HL-60 (cell line): Measurements from ENCODE around the gene GJE1.
A peak's percentile ranks its signal among the peaks of the same experiment; 100 is the strongest.
"Not testable (repeated sequence)": the region's sequence is repeated elsewhere in the genome, so short reads cannot be mapped to it uniquely, and the experiment has no call there.

Experiments used
- DNase-seq, 2 experiments: peaks; one replicate each; pipeline ENCODE4 v3.0.0-alpha.2; 2010 to 2020; ENCODE audit warnings: low read depth in 1 of 2, low spot score in 1 of 2
- H3K27ac ChIP-seq: fragments of 250-450 bp; sonication (Bioruptor Pico); replicated peaks from 2 replicates; pipeline ENCODE4 v1.5.1; 2020; ENCODE audit warnings: mild to moderate bottlenecking, moderate library complexity
- H3K27me3 ChIP-seq: fragments of 250-450 bp; sonication (Bioruptor Pico); 2 replicates; pipeline ENCODE4 v1.5.1; 2021; ENCODE audit warnings: mild to moderate bottlenecking, moderate library complexity; ENCODE audit not compliant: insufficient read depth, poor library complexity, severe bottlenecking
- H3K4me3 ChIP-seq: replicated peaks from 2 replicates; pipeline ENCODE4 v1.5.1; 2011; ENCODE audit warnings: mild to moderate bottlenecking, control low read depth, low read length; ENCODE audit not compliant: insufficient read depth
- GABPA ChIP-seq: IDR thresholded peaks from 2 replicates; pipeline ENCODE4 v1.6.1; 2012; ENCODE audit warnings: low read depth
- POLR2AphosphoS5 ChIP-seq: IDR thresholded peaks from 2 replicates; pipeline ENCODE4 v1.6.1; 2012; ENCODE audit warnings: low read depth
- REST ChIP-seq: IDR thresholded peaks from 2 replicates; pipeline ENCODE4 v1.6.1; 2012; ENCODE audit warnings: low read depth; ENCODE audit not compliant: insufficient replicate concordance
- SPI1 ChIP-seq: IDR thresholded peaks from 2 replicates; pipeline ENCODE4 v1.6.1; 2012; ENCODE audit warnings: low read depth, mild to moderate bottlenecking, borderline replicate concordance
- long read RNA-seq: library from polyadenylated mRNA; unstranded; transcript quantifications from one replicate; pipeline ENCODE4 v2.0.0, GENCODE V29; 2020
- TF ChIP-seq, protein P1 (sequence below): IDR thresholded peaks from one replicate; pipeline ENCODE4 v1.5.1; 2011; ENCODE audit warnings: low read length, control low read depth, inconsistent platforms; ENCODE audit not compliant: insufficient read depth

GJE1 gene, protein sequence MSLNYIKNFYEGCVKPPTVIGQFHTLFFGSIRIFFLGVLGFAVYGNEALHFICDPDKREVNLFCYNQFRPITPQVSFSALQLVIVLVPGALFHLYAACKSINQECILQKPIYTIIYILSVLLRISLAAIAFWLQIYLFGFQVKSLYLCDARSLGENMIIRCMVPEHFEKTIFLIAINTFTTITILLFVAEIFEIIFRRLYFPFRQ
- long read RNA-seq, result 0 reads

DNA sequence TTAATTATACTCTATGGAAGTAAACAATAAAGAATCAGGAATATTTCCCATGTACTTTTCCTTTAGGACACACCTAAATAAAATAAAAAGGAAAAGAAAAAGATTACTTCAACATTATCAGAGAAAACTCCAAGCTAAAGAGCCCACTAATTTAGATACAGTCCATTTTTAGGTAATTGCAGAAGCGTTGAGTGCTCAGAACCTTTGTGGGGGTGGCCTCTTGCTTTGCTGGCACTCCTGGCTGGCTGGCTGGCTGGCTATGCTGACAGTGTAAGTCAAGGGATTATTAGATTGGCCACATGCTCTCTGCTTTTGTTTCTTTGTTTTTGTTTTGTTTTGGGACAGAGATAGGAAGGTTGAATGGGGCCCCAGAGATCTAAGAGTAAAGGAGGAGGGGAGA is at the start of gene GJE1:
Gene GJE1, plus strand, starts transcription at position 301 of the 400 bp plus-strand sequence. CDS start 234 bp downstream, outside the sequence.
- no peak for DNase-seq
- no peaks in the 10 kb centered on the region for H3K27me3 ChIP-seq
- H3K27ac ChIP-seq, result no peak within 1 kb of the TSS
- H3K4me3 ChIP-seq, result no peak within 1 kb of the TSS
- TF ChIP-seq POLR2AphosphoS5, result no peak
- TF ChIP-seq GABPA, result no peak
- TF ChIP-seq, protein P1, sequence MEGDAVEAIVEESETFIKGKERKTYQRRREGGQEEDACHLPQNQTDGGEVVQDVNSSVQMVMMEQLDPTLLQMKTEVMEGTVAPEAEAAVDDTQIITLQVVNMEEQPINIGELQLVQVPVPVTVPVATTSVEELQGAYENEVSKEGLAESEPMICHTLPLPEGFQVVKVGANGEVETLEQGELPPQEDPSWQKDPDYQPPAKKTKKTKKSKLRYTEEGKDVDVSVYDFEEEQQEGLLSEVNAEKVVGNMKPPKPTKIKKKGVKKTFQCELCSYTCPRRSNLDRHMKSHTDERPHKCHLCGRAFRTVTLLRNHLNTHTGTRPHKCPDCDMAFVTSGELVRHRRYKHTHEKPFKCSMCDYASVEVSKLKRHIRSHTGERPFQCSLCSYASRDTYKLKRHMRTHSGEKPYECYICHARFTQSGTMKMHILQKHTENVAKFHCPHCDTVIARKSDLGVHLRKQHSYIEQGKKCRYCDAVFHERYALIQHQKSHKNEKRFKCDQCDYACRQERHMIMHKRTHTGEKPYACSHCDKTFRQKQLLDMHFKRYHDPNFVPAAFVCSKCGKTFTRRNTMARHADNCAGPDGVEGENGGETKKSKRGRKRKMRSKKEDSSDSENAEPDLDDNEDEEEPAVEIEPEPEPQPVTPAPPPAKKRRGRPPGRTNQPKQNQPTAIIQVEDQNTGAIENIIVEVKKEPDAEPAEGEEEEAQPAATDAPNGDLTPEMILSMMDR, result no peak
- no peak for TF ChIP-seq REST
- TF ChIP-seq SPI1, result no peak

DNA sequence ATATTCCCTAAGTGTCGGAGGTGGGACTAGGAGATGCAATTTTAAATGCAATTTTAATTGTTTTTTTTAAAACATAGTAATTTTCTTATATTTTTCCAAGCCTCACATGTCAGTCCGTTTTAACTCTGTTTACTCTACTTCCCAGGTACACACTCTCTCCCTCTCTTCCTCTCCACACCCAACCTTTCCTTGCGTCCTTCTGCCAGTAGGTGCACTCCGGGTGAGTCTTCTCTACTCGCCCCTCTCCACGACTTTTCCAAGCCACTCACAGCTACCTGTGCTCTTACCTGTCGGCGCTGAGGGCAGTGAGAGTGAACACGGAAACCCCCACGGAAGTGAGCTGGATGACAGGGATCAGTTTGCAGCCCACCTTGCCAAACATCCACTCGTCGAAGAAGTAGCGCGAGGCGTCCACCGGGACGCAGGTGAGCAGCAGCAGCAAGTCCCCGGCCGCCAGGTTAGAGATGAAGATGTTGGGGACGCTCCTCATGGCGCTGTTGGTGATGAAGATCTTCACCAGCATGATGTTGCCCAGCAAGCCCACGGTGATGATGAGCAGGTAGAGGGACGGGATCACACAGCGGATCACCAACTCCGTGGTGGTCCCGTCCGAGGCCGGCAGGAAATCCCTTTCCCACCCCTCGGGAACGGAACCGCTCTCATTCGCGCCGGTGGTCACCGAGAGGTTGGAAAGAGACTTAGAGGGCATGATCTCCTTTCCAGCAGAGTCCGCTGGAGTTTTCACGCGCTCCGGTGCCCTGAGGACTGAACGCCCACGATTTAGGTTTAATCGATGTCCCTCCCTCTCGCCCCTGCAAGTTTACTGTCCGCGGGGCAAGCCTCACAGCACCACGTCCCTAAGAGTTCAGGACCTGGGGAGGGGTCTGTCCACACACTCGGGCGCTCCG is 44.5 kb upstream of the GJE1 start:
- Histone ChIP-seq H3K27ac (no peak overlapping the region), H3K27me3 (peaks cover 2% of the 10 kb centered on the region), H3K4me3 (no peak overlapping the region)
- TF ChIP-seq GABPA, result no peak
- TF ChIP-seq POLR2AphosphoS5, result no peak
- no peak for DNase-seq

DNA sequence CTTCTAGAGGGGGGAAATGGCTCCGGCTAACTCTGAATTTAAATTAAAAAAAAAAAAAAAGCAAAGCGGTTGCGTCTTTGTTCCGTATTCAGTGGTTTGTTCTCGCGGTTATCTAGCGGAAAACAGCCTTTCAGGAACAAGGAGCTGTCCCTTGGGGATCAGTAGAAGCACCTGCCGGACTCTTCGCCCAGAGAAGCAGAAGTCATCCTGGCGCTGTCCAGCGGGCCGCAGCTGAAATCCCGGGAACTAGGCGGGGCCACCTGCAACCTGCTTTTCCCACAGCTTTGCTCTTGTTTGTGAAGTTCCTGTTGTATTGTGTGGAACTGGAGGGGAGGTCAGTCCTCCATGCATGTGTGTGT is 43.9 kb upstream of the GJE1 start:
- TF ChIP-seq GABPA (no peak), SPI1 (peak; percentile 31; the same call in 1 of the 2 replicates), REST (peak; percentile 98), POLR2AphosphoS5 (no peak)
- TF ChIP-seq, protein P1, result no peak
- peak in 1 of 2 experiments; percentile 32 for DNase-seq
- no peak overlapping the region for H3K4me3 ChIP-seq
- H3K27me3 ChIP-seq, result peaks cover 2% of the 10 kb centered on the region
- H3K27ac ChIP-seq, result no peak overlapping the region

DNA sequence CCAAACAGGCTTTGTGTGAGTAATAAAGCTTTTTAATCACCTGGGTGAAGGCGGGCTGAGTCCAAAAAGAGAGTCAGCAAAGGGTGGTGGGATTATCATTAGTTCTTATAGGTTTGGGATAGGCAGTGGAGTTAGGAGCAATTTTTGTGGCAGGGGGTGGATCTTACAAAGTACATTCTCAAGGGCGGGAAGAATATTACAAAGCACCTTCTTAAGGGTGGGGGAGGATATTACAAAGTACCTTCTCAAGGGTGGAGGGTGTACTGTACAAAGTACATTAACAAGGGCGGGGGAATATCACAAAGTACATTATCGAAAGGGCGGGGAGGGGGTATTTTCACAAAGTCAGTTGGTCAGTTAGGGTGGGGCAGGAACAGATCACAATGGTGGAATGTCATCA is 27.9 kb upstream of the GJE1 start:
- not testable (repeated sequence) for H3K4me3 ChIP-seq, DNase-seq, H3K27ac ChIP-seq, H3K27me3 ChIP-seq

DNA sequence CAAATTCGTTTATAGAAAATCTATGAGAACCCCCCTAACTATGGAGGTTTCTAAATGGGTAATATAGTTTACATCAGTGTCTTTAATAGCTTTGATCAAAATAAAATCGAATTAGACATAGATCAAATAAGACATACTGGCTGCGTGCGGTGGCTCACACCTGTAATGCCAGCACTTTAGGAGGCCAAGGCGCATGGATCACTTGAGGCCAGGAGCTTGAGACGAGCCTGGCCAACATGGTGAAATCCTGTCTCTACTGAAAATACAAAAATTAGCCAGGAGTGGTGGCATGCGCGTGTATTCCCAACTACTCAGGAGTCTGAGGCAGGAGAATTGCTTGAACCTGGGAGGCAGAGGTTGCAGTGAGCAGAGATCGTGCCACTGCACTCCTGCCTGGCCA is 21.9 kb upstream of the GJE1 start:
- H3K4me3 ChIP-seq, DNase-seq, H3K27ac ChIP-seq, H3K27me3 ChIP-seq: not testable (repeated sequence)
